Measurements from ENCODE around the gene JAKMIP2. TPM values are rescaled to one million over a fixed set of nuclear protein-coding genes. Genes with fewer than 3 reads are reported as not detected.
"Not testable (repeated sequence)": the region's sequence is repeated elsewhere in the genome, so short reads cannot be mapped to it uniquely, and the experiment has no call there.

Gene JAKMIP2
- total and polyA plus RNA-seq, 2 experiments from 2014 or later: 1.4 to 4.3 TPM

- Histone ChIP-seq H3K9me2 (replicated peaks; ENCODE audit: insufficient read depth) (no peaks in the 10 kb centered on the region), H3K9me3 (ENCODE audit: low read depth) (no peaks in the 10 kb centered on the region), H3K4me3 (no peak overlapping the region), H3K79me2 (no peaks in the 10 kb centered on the region), H3K36me3 (replicated peaks; ENCODE audit: insufficient read depth, low read depth) (no peaks in the 10 kb centered on the region), H3K4me1 (ENCODE audit: insufficient read depth) (no peaks in the 10 kb centered on the region), H2AFZ (no peak overlapping the region), H3K4me2 (no peak overlapping the region), H4K20me1 (ENCODE audit: insufficient read depth, poor library complexity, severe bottlenecking) (no peaks in the 10 kb centered on the region), H3K27me3 (no peaks in the 10 kb centered on the region), H3K27ac (no peak overlapping the region)
- no peak for DNase-seq (ENCODE audit: low spot score)
- WGBS (ENCODE audit: low lambda C conversion rate, missing lambda C conversion rate): 84% methylated on average over 1 of the region's 1 CpG
- TF ChIP-seq EZH2 (IDR thresholded peaks at IDR 0.05; ENCODE audit: borderline replicate concordance): no peak
- no peak for TF ChIP-seq CTCF (IDR thresholded peaks at IDR 0.05; ENCODE audit: poor library complexity)
- no peak for TF ChIP-seq EZH2phosphoT487 (IDR thresholded peaks at IDR 0.05; ENCODE audit: low read depth, severe bottlenecking, unreplicated experiment)
These were observed 21.4 kb upstream of the JAKMIP2 start for GRCh38 chr5:147803926-147804325.

GRCh38 chr5:147803161-147803560, 20.6 kb upstream of the JAKMIP2 start:
- H3K4me1 ChIP-seq (ENCODE audit: insufficient read depth); H3K9me2 ChIP-seq (replicated peaks; ENCODE audit: insufficient read depth); H3K36me3 ChIP-seq (replicated peaks; ENCODE audit: insufficient read depth, low read depth); H2AFZ ChIP-seq; H3K9me3 ChIP-seq (ENCODE audit: low read depth); H3K79me2 ChIP-seq; DNase-seq (ENCODE audit: low spot score); H3K4me2 ChIP-seq; H3K4me3 ChIP-seq; H3K27me3 ChIP-seq; H4K20me1 ChIP-seq (ENCODE audit: insufficient read depth, poor library complexity, severe bottlenecking); H3K27ac ChIP-seq: not testable (repeated sequence)
- 90% methylated on average over 3 of the region's 3 CpGs for WGBS (ENCODE audit: low lambda C conversion rate, missing lambda C conversion rate)

- Histone ChIP-seq H3K36me3 (replicated peaks; ENCODE audit: insufficient read depth, low read depth) (no peaks in the 10 kb centered on the region), H3K27ac (no peak overlapping the region), H3K9me3 (ENCODE audit: low read depth) (no peaks in the 10 kb centered on the region), H3K4me3 (no peak overlapping the region), H2AFZ (no peak overlapping the region), H3K27me3 (no peaks in the 10 kb centered on the region), H3K4me2 (no peak overlapping the region), H4K20me1 (ENCODE audit: insufficient read depth, poor library complexity, severe bottlenecking) (no peaks in the 10 kb centered on the region), H3K4me1 (ENCODE audit: insufficient read depth) (no peaks in the 10 kb centered on the region), H3K79me2 (no peaks in the 10 kb centered on the region), H3K9me2 (replicated peaks; ENCODE audit: insufficient read depth) (no peaks in the 10 kb centered on the region)
- WGBS (ENCODE audit: low lambda C conversion rate, missing lambda C conversion rate): 72% methylated on average over 1 of the region's 1 CpG
- DNase-seq (ENCODE audit: low spot score): no peak
- TF ChIP-seq EZH2phosphoT487 (IDR thresholded peaks at IDR 0.05; ENCODE audit: low read depth, severe bottlenecking, unreplicated experiment): no peak
These were observed 18.9 kb upstream of the JAKMIP2 start for GRCh38 chr5:147801461-147801860.

GRCh38 chr5:147800491-147800890, 18.0 kb upstream of the JAKMIP2 start:
- no peak overlapping the region for H3K4me2 ChIP-seq
- no peak overlapping the region for H3K4me3 ChIP-seq
- no peaks in the 10 kb centered on the region for H3K36me3 ChIP-seq (replicated peaks; ENCODE audit: insufficient read depth, low read depth)
- H3K9me3 ChIP-seq (ENCODE audit: low read depth): no peaks in the 10 kb centered on the region
- H3K79me2 ChIP-seq: no peaks in the 10 kb centered on the region
- TF ChIP-seq CTCF (IDR thresholded peaks at IDR 0.05; ENCODE audit: poor library complexity) (no peak), EZH2 (IDR thresholded peaks at IDR 0.05; ENCODE audit: borderline replicate concordance) (no peak), EZH2phosphoT487 (IDR thresholded peaks at IDR 0.05; ENCODE audit: low read depth, severe bottlenecking, unreplicated experiment) (no peak)
- H3K27ac ChIP-seq: no peak overlapping the region
- H2AFZ ChIP-seq: no peak overlapping the region
- WGBS (ENCODE audit: low lambda C conversion rate, missing lambda C conversion rate): 84% methylated on average over 3 of the region's 3 CpGs
- no peaks in the 10 kb centered on the region for H4K20me1 ChIP-seq (ENCODE audit: insufficient read depth, poor library complexity, severe bottlenecking)
- H3K27me3 ChIP-seq: no peaks in the 10 kb centered on the region
- H3K9me2 ChIP-seq (replicated peaks; ENCODE audit: insufficient read depth): no peaks in the 10 kb centered on the region
- no peaks in the 10 kb centered on the region for H3K4me1 ChIP-seq (ENCODE audit: insufficient read depth)
- no peak for DNase-seq (ENCODE audit: low spot score)

Data from hepatocyte (in vitro differentiated cells).